ENCODE data around the gene MYD88.

- TF ChIP-seq CTCF (conservative IDR thresholded peaks at IDR 0.05; ENCODE audit: low read length) (no peak), EZH2phosphoT487 (IDR thresholded peaks at IDR 0.05; ENCODE audit: borderline replicate concordance, low read depth, low read length) (no peak)
Measured at GRCh38 chr3:38119821-38120692, 18.4 kb upstream of the MYD88 start.
